ENCODE data around the gene TMEM45B. TPM values are rescaled to one million over a fixed set of nuclear protein-coding genes. Genes with fewer than 3 reads are reported as not detected.
A peak's percentile ranks its signal among the peaks of the same experiment; 100 is the strongest.
"Not testable (repeated sequence)": the region's sequence is repeated elsewhere in the genome, so short reads cannot be mapped to it uniquely, and the experiment has no call there.

Gene TMEM45B
- total RNA-seq, 2 experiments from 2014 or later, result 4.9 to 5.8 TPM

DNA sequence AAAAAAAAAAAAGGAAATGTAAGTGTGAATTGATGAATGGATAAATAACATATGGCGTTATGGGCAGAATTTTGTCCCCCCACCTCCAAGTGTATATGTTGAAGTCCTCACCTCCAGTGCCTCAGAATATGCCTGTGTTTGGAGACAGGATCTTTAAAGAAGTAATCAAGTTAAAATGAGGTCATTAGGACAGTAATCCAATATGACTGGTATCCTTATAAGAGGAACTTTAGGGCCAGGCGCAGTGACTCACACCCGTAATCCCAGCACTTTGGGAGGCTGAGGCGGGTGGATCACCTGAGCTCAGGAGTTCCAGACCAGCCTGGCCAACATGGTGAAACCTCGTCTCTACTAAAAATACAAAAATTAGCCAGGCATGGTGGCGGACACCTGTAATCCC lies 17.6 kb downstream of the TMEM45B start:
- H3K27ac Mint-ChIP-seq; POLR2A ChIA-PET; H3K27me3 Mint-ChIP-seq; CTCF ChIA-PET; H3K9me3 Mint-ChIP-seq; intact Hi-C loops (cut with micrococcal nuclease); DNase-seq; H3K36me3 Mint-ChIP-seq; H3K4me3 Mint-ChIP-seq: not testable (repeated sequence)
- peaks cover 21% of the 10 kb centered on the region for H3K4me1 Mint-ChIP-seq (ENCODE audit: low read depth)

DNA sequence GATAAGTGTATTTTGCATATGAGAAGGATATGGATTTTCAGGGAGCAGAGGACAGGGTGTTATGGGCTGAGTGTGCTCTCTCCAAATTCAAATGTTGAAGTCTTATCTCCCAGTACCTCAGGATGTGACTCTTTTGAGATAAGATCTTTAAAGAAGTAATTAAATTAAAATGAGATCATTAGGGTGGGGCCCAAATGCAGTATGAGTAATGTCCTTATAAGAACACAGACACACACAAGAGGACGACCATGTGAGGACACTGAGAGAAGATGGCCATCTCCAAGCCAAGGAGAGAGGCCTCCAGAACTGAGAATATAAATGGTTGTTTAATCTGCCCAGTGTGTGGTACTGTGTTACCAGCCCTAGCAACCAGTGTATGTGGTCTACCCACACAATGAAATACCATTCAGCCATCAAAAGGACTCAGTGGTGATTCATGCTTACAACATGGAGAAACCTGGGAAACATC lies 20.8 kb downstream of the TMEM45B start:
- intact Hi-C loops (cut with micrococcal nuclease); H3K36me3 Mint-ChIP-seq; H3K4me3 Mint-ChIP-seq; H3K27ac Mint-ChIP-seq; H3K9me3 Mint-ChIP-seq; DNase-seq; CTCF ChIA-PET; H3K27me3 Mint-ChIP-seq; POLR2A ChIA-PET: not testable (repeated sequence)
- H3K4me1 Mint-ChIP-seq (ENCODE audit: low read depth), result peaks cover 21% of the 10 kb centered on the region

DNA sequence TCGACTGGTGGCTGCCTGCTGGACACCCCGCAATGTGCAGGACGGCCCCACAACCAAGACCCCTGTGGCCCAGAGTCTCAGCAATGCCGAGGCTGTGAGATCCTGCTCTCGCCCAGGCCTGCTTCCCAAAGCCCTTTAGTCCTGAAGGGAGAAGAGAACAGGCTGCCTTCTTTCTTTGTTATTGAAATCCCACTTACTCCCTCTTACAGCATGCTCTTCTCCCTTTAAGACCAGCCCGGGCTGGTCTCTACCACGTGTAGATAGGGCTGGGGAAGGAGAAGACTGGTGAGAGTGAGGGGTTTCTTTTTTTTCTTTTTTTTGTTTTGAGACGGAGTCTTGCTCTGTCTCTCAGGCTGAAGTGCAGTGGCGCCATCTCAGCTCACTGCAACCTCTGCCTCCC lies 21.3 kb downstream of the TMEM45B start:
- CTCF ChIA-PET, result no interaction called here
- peaks cover 23% of the 10 kb centered on the region for H3K4me1 Mint-ChIP-seq (ENCODE audit: low read depth)
- no peaks in the 10 kb centered on the region for H3K27me3 Mint-ChIP-seq
- H3K4me3 Mint-ChIP-seq, result no peak overlapping the region
- no peak overlapping the region for H3K27ac Mint-ChIP-seq
- peaks cover 3% of the 10 kb centered on the region for H3K9me3 Mint-ChIP-seq
- POLR2A ChIA-PET, result no interaction called here
- peaks cover 6% of the 10 kb centered on the region for H3K36me3 Mint-ChIP-seq
- no peak for DNase-seq
- intact Hi-C loops (cut with micrococcal nuclease), result no loop called here

- H3K27me3 Mint-ChIP-seq, result no peaks in the 10 kb centered on the region
- ChIA-PET POLR2A (no interaction called here), CTCF (no interaction called here)
- peaks cover 13% of the 10 kb centered on the region for H3K36me3 Mint-ChIP-seq
- intact Hi-C loops (cut with micrococcal nuclease), result no loop called here
- H3K4me3 Mint-ChIP-seq, result no peak overlapping the region
- H3K9me3 Mint-ChIP-seq, result peaks cover 8% of the 10 kb centered on the region
- no peak overlapping the region for H3K27ac Mint-ChIP-seq
- no peak for DNase-seq
- H3K4me1 Mint-ChIP-seq (ENCODE audit: low read depth), result peaks cover 29% of the 10 kb centered on the region
Measured at GRCh38 chr11:129840236-129840635, 24.6 kb downstream of the TMEM45B start.

GRCh38 chr11:129842138-129842537 lies 26.5 kb downstream of the TMEM45B start:
- DNase-seq, result no peak
- ChIA-PET POLR2A (no interaction called here), CTCF (no interaction called here)
- Mint-ChIP-seq H3K4me1 (ENCODE audit: low read depth) (peaks cover 37% of the 10 kb centered on the region), H3K27me3 (no peaks in the 10 kb centered on the region), H3K4me3 (no peak overlapping the region), H3K36me3 (peaks cover 13% of the 10 kb centered on the region), H3K9me3 (peaks cover 8% of the 10 kb centered on the region), H3K27ac (peak overlapping the region; percentile 13)
- intact Hi-C loops (cut with micrococcal nuclease), result no loop called here

DNA sequence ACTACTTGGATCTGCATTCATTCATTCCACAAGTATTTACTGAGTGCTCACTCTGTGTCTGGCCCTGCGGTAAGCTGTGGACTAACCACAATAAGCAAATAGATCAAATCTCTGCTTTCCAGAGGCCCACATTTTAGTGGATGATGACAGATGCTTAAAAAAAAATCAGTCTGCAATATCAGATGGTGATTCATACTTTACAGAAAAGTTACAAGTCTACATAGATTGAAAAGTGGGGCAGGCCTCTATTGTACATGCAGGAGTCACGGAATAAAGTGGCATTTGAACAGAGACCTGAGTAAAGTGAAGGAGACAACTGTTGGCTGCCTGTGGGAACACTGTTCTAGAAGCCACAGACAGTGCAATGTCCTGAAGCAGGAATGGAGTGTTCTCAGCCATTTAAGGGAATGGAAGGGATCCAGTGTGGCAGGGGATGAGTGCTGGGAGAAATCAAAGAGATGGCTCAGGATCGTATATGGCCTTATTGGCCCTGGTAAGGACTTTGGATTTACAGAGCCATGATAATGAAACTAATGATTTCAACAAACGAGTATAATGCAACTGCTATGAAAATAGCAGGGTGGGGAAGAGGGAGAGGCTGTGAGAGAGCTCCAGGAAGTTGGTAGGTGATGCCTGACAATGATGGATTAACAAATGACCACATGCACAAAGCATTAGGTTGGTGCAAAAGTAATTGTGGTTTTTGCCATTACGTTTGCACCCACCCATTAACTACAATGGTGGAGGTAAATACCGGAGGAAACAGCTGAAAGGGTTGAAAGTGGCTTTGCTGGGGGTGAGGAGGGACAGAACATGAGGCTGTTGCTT lies 31.1 kb downstream of the TMEM45B start:
- H3K36me3 Mint-ChIP-seq, result peaks cover 9% of the 10 kb centered on the region
- ChIA-PET CTCF (interaction anchor here (0.7 kb wide), 1 partner anchor 131 kb away, joined by 5 read pairs; no protein-coding TSS in a partner anchor), POLR2A (no interaction called here)
- peak overlapping the region; percentile 64 for H3K27ac Mint-ChIP-seq
- intact Hi-C loops (cut with micrococcal nuclease), result loop anchor here (2.0 kb wide), 1 partner anchor 32 kb away; the partner anchor contains the start of gene TMEM45B
- peaks cover 26% of the 10 kb centered on the region for H3K4me1 Mint-ChIP-seq (ENCODE audit: low read depth)
- no peak overlapping the region for H3K4me3 Mint-ChIP-seq
- H3K9me3 Mint-ChIP-seq, result peaks cover 8% of the 10 kb centered on the region
- no peaks in the 10 kb centered on the region for H3K27me3 Mint-ChIP-seq
- DNase-seq, result peak; percentile 55

DNA sequence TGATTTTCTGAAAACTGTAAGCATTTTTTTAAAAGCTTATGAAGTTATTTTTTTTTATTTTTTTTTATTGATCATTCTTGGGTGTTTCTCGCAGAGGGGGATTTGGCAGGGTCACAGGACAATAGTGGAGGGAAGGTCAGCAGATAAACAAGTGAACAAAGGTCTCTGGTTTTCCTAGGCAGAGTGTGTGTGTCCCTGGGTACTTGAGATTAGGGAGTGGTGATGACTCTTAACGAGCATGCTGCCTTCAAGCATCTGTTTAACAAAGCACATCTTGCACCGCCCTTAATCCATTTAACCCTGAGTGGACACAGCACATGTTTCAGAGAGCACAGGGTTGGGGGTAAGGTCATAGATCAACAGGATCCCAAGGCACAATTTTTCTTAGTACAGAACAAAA lies 31.7 kb downstream of the TMEM45B start:
- H3K27me3 Mint-ChIP-seq, DNase-seq, H3K9me3 Mint-ChIP-seq, POLR2A ChIA-PET, H3K4me3 Mint-ChIP-seq, H3K36me3 Mint-ChIP-seq, H3K27ac Mint-ChIP-seq, CTCF ChIA-PET: not testable (repeated sequence)
- peaks cover 24% of the 10 kb centered on the region for H3K4me1 Mint-ChIP-seq (ENCODE audit: low read depth)
- intact Hi-C loops (cut with micrococcal nuclease), result loop anchor here (2.0 kb wide), 1 partner anchor 33 kb away; the partner anchor contains the start of gene TMEM45B

- ChIA-PET CTCF (interaction anchor here (1.1 kb wide), 1 partner anchor 32 kb away, joined by 3 read pairs; no protein-coding TSS in a partner anchor), POLR2A (no interaction called here)
- peaks cover 43% of the 10 kb centered on the region for H3K4me1 Mint-ChIP-seq (ENCODE audit: low read depth)
- DNase-seq, result no peak
- no peaks in the 10 kb centered on the region for H3K9me3 Mint-ChIP-seq
- intact Hi-C loops (cut with micrococcal nuclease), result no loop called here
- H3K27ac Mint-ChIP-seq, result no peak overlapping the region
- no peak overlapping the region for H3K4me3 Mint-ChIP-seq
- no peaks in the 10 kb centered on the region for H3K27me3 Mint-ChIP-seq
- no peaks in the 10 kb centered on the region for H3K36me3 Mint-ChIP-seq
Measured at GRCh38 chr11:129849447-129850130, 33.9 kb downstream of the TMEM45B start.

DNA sequence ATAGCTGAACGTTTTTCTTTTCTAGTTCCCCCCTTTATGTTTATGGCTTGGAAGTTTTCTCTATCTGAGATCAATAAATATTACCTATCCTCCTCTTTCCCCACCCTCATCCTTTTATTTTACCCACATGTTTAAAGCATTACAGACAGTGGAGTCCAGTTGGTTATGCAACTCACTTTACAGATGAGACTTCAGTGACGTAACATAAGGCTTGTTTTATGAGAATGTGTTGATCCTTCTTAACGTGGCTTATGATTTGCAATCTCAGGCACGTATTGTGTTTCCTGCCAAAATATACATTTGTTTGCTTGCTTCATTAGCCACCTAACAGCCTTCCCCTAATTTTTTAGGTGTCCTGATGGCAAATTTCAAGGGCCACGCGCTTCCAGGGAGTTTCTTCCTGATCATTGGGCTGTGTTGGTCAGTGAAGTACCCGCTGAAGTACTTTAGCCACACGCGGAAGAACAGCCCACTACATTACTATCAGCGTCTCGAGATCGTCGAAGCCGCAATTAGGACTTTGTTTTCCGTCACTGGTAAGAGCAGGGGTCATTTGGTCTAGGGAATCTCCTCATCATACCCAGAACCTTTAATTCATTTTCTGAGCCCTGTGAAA lies 36.6 kb downstream of the TMEM45B start:
- CTCF ChIA-PET, result no interaction called here

GRCh38 chr11:129853518-129854231 lies 38.0 kb downstream of the TMEM45B start:
- ChIA-PET POLR2A (interaction anchor here (0.9 to 1.2 kb wide), 3 partner anchors 30 to 40 kb away, joined by 3 to 5 read pairs (median 3); no protein-coding TSS in a partner anchor), CTCF (interaction anchor here (1.2 kb wide), 1 partner anchor 947 kb away, joined by 3 read pairs; no protein-coding TSS in a partner anchor)
- Mint-ChIP-seq H3K27ac (peak overlapping the region; percentile 86), H3K36me3 (peaks cover 2% of the 10 kb centered on the region), H3K27me3 (no peaks in the 10 kb centered on the region), H3K9me3 (no peaks in the 10 kb centered on the region), H3K4me1 (ENCODE audit: low read depth) (peaks cover 39% of the 10 kb centered on the region), H3K4me3 (peak overlapping the region; percentile 10)
- DNase-seq, result peak; percentile 82
- intact Hi-C loops (cut with micrococcal nuclease), result loop anchor here (2.0 kb wide), 1 partner anchor 41 kb away; the partner anchor contains the start of gene NFRKB

More for the DNA sequence above, 36.6 kb downstream of the TMEM45B start:
- intact Hi-C loops (cut with micrococcal nuclease), result no loop called here
- POLR2A ChIA-PET, result no interaction called here
- H3K27me3 Mint-ChIP-seq, result no peaks in the 10 kb centered on the region
- no peak overlapping the region for H3K27ac Mint-ChIP-seq
- peaks cover 37% of the 10 kb centered on the region for H3K4me1 Mint-ChIP-seq (ENCODE audit: low read depth)
- DNase-seq, result no peak
- no peaks in the 10 kb centered on the region for H3K9me3 Mint-ChIP-seq
- H3K36me3 Mint-ChIP-seq, result no peaks in the 10 kb centered on the region
- no peak overlapping the region for H3K4me3 Mint-ChIP-seq

DNA sequence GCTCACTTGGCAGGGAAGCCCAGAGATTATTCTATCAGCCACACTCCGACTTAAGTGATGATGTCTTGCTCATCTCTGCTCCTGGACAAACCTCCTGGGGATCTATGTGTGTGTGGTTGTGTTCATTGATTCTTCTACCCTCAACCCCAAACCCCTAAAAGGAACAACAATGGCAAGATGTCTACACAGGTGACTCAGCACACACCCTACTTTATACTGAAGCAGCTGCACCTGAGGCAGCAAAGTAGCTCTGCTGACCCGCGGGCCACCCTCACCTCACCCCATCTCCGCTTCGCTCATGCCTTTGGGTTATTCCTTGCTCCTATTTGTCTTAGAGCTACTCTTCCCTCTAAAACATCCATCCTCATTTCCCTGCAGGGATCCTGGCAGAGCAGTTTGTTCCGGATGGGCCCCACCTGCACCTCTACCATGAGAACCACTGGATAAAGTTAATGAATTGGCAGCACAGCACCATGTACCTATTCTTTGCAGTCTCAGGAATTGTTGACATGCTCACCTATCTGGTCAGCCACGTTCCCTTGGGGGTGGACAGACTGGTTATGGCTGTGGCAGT lies 38.7 kb downstream of the TMEM45B start:
- ChIA-PET POLR2A (interaction anchor here (1.0 to 1.2 kb wide), 2 partner anchors 29 to 40 kb away, joined by 3 to 5 read pairs; no protein-coding TSS in a partner anchor), CTCF (interaction anchor here (0.6 to 1.2 kb wide), 2 partner anchors 273 to 948 kb away, joined by 3 read pairs; no protein-coding TSS in a partner anchor)
- Mint-ChIP-seq H3K27me3 (no peaks in the 10 kb centered on the region), H3K4me3 (peak overlapping the region; percentile 2), H3K4me1 (ENCODE audit: low read depth) (peaks cover 44% of the 10 kb centered on the region), H3K27ac (peak overlapping the region; percentile 86), H3K9me3 (no peaks in the 10 kb centered on the region), H3K36me3 (peaks cover 2% of the 10 kb centered on the region)
- intact Hi-C loops (cut with micrococcal nuclease), result loop anchor here (2.0 kb wide), 1 partner anchor 40 kb away; the partner anchor contains the start of gene NFRKB
- DNase-seq, result no peak
